Activated T-helper 2 cell treated with anti-CD3 and anti-CD28 coated beads, Interferon-gamma antibody, Interleukin-2, Interleukin-4, amounts not matched to agents 10 μg/mL and 5 μg/mL and 100 μg/mL, durations not matched to agents 14 hours and 24 hours and 36 hours (primary cell): ENCODE measurements around the gene PCDH9. TPM values are rescaled to one million over a fixed set of nuclear protein-coding genes. Genes with fewer than 3 reads are reported as not detected.
"Not testable (repeated sequence)": the region's sequence is repeated elsewhere in the genome, so short reads cannot be mapped to it uniquely, and the experiment has no call there.

Source experiments
- DNase-seq: peaks from one replicate; pipeline ENCODE4 v3.0.0; 2021; ENCODE audit warnings: low spot score
- H3K27ac Mint-ChIP-seq: one replicate; pipeline ENCODE4 v1.8.0; 2021; ENCODE audit warnings: mixed read lengths
- H3K27me3 Mint-ChIP-seq: one replicate; pipeline ENCODE4 v1.8.0; 2021; ENCODE audit warnings: low read depth, mixed read lengths
- H3K36me3 Mint-ChIP-seq: one replicate; pipeline ENCODE4 v1.8.0; 2021; ENCODE audit warnings: low read depth, mixed read lengths
- H3K4me1 Mint-ChIP-seq: one replicate; pipeline ENCODE4 v1.8.0; 2021; ENCODE audit warnings: low read depth, mixed read lengths
- H3K4me3 Mint-ChIP-seq: one replicate; pipeline ENCODE4 v1.8.0; 2021; ENCODE audit warnings: low read depth, mild to moderate bottlenecking, moderate library complexity, mixed read lengths
- H3K9me3 Mint-ChIP-seq: one replicate; pipeline ENCODE4 v1.8.0; 2021; ENCODE audit warnings: mixed read lengths
- intact Hi-C: fragments of 100-400 bp; cut with micrococcal nuclease; formaldehyde crosslinking; loops from one replicate; pipeline ENCODE4 v1.15.1; 2023
- total RNA-seq: library from RNA; stranded (reverse); gene quantifications from 2 replicates; pipeline ENCODE4 v1.2.3, GENCODE V29; 2022

PCDH9 gene
- total RNA-seq, 1 donor from 2014 or later, result 0.18 TPM

DNA sequence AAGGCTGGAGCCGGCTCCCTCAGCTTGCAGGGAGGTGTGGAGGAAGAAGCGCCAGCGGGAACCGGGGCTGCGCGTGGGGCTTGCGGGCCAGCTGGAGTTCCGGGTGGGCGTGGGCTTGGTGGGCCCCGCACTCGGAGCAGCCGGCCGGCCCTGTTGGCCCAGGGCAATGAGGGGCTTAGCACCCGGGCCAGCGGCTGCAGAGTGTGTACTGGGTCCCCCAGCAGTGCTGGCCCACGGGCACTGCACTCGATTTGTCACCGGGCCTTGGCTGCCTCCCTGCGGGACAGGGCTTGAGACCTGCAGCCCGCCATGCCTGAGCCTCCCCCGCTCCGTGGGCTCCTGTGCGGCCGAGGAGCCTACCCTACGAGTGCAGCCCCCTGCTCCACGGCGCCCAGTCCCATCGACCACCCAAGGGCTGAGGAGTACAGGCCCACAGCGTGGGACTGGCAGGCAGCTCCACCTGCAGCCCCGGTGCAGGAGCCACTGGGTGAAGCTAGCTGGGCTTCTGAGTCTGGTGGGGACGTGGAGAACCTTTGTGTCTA, 608.2 kb downstream of the PCDH9 start:
- H3K36me3 Mint-ChIP-seq, DNase-seq, H3K27me3 Mint-ChIP-seq, H3K4me1 Mint-ChIP-seq, H3K27ac Mint-ChIP-seq, intact Hi-C loops, H3K9me3 Mint-ChIP-seq, H3K4me3 Mint-ChIP-seq: not testable (repeated sequence)

DNA sequence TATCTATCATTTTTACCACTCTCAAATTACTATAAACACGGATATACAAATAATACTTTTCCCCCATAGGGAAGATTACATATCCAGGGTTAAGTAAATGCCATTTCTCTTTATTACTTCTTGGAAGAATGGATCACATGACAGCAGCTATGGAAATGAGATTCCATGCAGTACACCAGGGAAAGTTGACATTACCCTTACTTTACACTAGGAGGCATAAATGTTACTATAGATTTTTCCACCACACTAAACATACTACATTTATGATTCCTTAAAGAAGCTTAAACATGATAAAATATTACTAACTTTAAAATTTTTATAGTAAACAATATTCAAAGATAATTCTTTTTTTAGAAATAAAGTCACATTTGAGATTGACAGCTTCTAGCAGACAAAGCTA, 611.4 kb downstream of the PCDH9 start:
- no peak for DNase-seq
- intact Hi-C loops, result no loop called here
- no peaks in the 10 kb centered on the region for H3K36me3 Mint-ChIP-seq
- H3K4me3 Mint-ChIP-seq, result no peak overlapping the region
- no peaks in the 10 kb centered on the region for H3K27me3 Mint-ChIP-seq
- H3K9me3 Mint-ChIP-seq, result no peaks in the 10 kb centered on the region
- H3K4me1 Mint-ChIP-seq, result no peaks in the 10 kb centered on the region
- no peak overlapping the region for H3K27ac Mint-ChIP-seq

DNA sequence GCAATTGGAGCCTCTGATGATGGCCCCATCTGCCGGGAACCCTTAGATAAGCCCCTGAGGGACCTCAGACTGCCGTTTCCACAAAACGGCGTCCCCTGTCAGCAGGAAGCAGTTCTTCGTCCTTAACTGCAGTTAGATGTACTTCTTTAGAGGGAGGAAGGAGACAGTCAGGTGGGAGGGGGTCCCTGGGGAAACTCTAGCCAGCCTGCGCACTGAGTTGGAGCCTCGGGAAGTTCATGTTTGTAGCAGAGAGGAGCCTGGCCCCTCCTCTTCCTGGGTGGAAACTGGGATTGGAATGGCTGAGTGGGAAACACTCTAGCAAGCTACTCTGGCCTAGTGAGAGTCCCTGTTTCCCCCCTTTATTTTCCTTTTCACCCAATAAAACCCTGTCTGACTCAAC, 612.4 kb downstream of the PCDH9 start:
- intact Hi-C loops, result no loop called here
- H3K4me1 Mint-ChIP-seq, result no peaks in the 10 kb centered on the region
- no peak for DNase-seq

DNA sequence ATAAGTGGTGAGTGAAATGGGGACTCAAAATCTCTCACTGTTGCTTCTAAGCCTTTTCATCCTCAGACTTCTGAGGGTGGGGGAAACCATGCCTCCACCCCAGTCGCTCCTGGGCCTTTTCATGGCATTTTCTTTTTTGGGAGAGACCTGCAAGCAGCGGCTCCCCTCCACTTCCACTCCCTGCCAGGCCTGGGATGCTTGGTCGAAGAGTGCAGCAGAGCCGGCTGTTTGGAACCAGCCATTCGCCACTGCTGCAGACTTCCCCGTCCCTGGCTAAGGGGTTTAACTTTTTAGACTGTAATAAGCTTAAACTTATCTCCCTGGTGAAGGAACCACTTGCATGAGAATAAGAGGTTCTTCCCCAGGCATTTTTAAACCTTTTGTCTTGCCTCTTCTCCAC, 617.2 kb downstream of the PCDH9 start:
- no peaks in the 10 kb centered on the region for H3K4me1 Mint-ChIP-seq
- no peaks in the 10 kb centered on the region for H3K9me3 Mint-ChIP-seq
- DNase-seq, result no peak
- H3K4me3 Mint-ChIP-seq, result no peak overlapping the region
- intact Hi-C loops, result no loop called here
- no peaks in the 10 kb centered on the region for H3K36me3 Mint-ChIP-seq
- H3K27ac Mint-ChIP-seq, result no peak overlapping the region
- no peaks in the 10 kb centered on the region for H3K27me3 Mint-ChIP-seq

More for the DNA sequence above, 612.4 kb downstream of the PCDH9 start:
- Mint-ChIP-seq H3K27me3 (no peaks in the 10 kb centered on the region), H3K27ac (no peak overlapping the region), H3K4me3 (no peak overlapping the region), H3K9me3 (no peaks in the 10 kb centered on the region), H3K36me3 (no peaks in the 10 kb centered on the region)

DNA sequence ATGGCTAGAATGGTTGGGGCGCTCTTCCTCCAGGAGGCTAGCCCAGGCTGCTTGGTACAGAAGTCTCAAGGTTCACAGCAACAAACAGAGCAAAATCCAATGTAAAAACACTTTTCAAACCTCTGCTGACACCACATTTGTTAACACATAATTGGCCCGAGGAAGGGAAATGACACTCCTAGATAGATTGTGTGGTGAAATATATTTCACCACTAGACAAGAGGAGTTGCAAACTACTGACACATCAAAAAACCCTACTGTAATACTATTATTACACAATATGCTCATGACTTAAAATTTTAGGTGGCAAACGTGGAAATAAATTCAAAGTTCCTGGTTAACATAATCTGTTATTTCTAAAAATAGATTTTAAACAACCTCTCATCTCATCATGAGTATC, 643.6 kb downstream of the PCDH9 start:
- no peaks in the 10 kb centered on the region for H3K27me3 Mint-ChIP-seq
- no peak overlapping the region for H3K27ac Mint-ChIP-seq
- intact Hi-C loops, result no loop called here
- H3K9me3 Mint-ChIP-seq, result no peaks in the 10 kb centered on the region
- no peaks in the 10 kb centered on the region for H3K4me1 Mint-ChIP-seq
- no peak for DNase-seq
- no peaks in the 10 kb centered on the region for H3K36me3 Mint-ChIP-seq
- H3K4me3 Mint-ChIP-seq, result no peak overlapping the region

DNA sequence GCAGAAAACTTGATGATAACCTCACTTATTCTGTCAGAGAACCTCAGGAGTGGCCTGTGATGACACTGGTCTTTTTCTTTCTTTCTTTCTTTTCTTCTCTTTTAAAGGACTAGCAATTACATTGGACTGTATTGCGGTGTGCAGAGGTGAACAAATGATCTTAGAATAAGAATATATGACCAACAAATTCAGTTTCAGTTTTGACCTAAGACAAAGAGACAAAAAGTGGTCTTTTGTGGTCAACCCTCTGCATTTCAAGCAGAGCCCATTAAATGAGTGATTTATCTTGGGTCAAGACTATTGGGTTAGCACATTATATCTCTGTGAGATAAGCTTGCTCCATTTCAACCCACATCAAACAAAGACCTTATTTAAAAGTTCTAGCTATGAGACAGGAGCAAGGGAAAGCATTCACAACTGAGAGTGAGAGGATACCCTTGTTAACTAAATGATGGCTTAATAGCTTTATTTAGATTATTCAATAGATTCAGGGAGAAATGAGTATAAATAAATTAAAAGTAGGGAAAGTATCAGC, 644.4 kb downstream of the PCDH9 start:
- Mint-ChIP-seq H3K4me1 (no peaks in the 10 kb centered on the region), H3K27me3 (no peaks in the 10 kb centered on the region), H3K36me3 (no peaks in the 10 kb centered on the region), H3K9me3 (no peaks in the 10 kb centered on the region), H3K4me3 (no peak overlapping the region), H3K27ac (no peak overlapping the region)
- DNase-seq, result no peak
- intact Hi-C loops, result no loop called here

DNA sequence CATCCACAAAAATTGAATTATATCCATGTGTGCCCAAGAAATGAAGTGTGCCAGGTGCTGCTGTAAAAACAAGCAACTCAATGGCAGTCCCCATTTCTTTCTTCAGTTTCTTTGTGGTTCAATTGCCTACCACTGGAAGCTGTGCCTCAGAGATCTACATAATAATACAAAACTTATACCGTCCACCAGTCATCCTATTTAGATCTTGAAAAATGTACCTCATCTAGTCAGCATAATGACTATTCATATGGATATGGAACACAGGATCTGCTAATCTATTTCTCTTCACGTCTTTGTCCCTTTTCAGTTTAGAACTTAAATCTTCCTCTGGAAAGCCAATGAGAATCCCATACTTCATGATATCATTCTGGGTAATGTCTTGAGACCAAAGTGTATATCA, 648.5 kb downstream of the PCDH9 start:
- Mint-ChIP-seq H3K4me3 (no peak overlapping the region), H3K36me3 (no peaks in the 10 kb centered on the region), H3K27ac (no peak overlapping the region), H3K4me1 (no peaks in the 10 kb centered on the region), H3K27me3 (no peaks in the 10 kb centered on the region), H3K9me3 (no peaks in the 10 kb centered on the region)
- DNase-seq, result no peak
- intact Hi-C loops, result no loop called here

DNA sequence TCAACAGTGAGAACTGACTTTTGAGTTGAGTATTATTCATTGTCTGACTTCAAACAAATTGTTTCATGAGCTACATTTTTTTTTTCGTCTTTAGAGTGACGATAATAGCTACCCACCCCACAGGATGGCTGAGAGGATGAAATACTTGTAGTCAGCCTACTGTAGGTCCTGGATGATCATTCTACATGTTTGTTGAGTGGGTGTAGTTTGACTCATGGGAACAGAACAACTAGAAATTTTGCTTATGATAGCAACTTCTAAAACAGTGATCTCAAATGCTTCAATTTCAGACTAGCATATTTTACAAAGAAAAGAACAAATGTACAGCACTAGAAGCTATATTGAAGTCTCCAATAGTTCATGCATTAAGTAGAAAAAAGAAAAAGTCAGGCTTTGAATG, 651.8 kb downstream of the PCDH9 start:
- intact Hi-C loops, result no loop called here
- H3K27ac Mint-ChIP-seq, result no peak overlapping the region
- H3K9me3 Mint-ChIP-seq, result no peaks in the 10 kb centered on the region
- no peaks in the 10 kb centered on the region for H3K4me1 Mint-ChIP-seq
- no peak overlapping the region for H3K4me3 Mint-ChIP-seq
- no peaks in the 10 kb centered on the region for H3K27me3 Mint-ChIP-seq
- DNase-seq, result no peak
- H3K36me3 Mint-ChIP-seq, result no peaks in the 10 kb centered on the region

DNA sequence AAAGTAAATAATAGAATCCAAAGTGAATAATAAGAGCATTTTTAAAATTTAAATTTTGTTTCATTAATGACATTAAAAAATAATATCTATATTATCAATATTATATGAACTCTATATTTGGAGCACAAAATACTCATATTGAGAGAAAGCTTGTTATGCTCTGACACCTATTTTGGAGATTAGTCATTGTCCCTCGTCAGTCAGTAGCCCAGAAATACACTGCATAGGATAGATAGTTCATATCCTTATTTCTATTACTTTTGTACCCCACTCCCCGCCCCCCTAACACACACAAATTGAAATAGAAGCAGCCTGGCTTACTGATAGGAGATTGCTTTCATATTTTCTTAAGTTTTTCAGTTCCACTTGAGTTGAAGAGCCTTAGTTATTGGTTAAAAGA, 652.8 kb downstream of the PCDH9 start:
- intact Hi-C loops, result no loop called here
- H3K27ac Mint-ChIP-seq, result no peak overlapping the region
- no peaks in the 10 kb centered on the region for H3K36me3 Mint-ChIP-seq
- no peak for DNase-seq
- H3K9me3 Mint-ChIP-seq, result no peaks in the 10 kb centered on the region
- no peak overlapping the region for H3K4me3 Mint-ChIP-seq
- H3K27me3 Mint-ChIP-seq, result no peaks in the 10 kb centered on the region
- no peaks in the 10 kb centered on the region for H3K4me1 Mint-ChIP-seq

DNA sequence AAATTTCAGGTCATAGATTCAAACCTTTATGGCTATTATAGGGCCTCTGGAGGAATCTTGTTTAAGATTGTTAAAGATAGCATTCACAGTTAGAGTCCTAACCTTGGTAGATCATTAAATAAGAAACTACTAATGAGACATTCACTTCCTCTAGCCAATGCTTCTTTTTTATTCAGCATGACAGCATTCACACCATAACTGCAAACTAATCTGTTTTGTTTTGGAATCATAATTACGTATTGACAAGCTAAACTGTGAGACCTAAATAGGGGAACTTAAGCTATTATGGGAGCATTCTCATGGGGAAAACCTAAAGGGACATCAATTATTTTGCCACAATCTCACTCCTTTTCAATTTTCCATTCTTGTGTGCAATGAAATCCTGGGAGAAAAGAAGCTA, 653.8 kb downstream of the PCDH9 start:
- no peak overlapping the region for H3K27ac Mint-ChIP-seq
- no peaks in the 10 kb centered on the region for H3K4me1 Mint-ChIP-seq
- no peaks in the 10 kb centered on the region for H3K27me3 Mint-ChIP-seq
- H3K9me3 Mint-ChIP-seq, result no peaks in the 10 kb centered on the region
- DNase-seq, result no peak
- no peaks in the 10 kb centered on the region for H3K36me3 Mint-ChIP-seq
- intact Hi-C loops, result no loop called here
- H3K4me3 Mint-ChIP-seq, result no peak overlapping the region

DNA sequence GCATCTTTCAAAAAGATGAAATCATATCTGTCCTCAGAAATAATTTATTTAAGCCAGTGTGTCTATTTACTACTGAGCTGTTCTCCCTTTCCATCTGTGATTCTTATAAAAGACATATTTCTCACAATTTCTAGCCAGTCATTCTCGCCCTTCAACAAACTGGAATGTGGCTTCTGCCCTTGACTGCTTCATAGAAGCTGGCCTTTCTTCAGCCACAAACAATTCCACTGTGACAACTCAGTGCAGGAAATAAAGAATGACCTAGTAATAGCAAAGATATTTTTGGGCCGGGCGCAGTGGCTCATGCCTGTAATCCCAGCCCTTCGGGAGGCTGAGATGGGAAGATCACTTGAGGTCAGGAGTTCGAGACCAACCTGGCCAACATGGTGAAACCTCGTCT, 655.5 kb downstream of the PCDH9 start:
- Mint-ChIP-seq H3K27ac (no peak overlapping the region), H3K27me3 (no peaks in the 10 kb centered on the region), H3K9me3 (no peaks in the 10 kb centered on the region), H3K36me3 (no peaks in the 10 kb centered on the region), H3K4me1 (no peaks in the 10 kb centered on the region), H3K4me3 (no peak overlapping the region)
- intact Hi-C loops, result no loop called here
- no peak for DNase-seq

DNA sequence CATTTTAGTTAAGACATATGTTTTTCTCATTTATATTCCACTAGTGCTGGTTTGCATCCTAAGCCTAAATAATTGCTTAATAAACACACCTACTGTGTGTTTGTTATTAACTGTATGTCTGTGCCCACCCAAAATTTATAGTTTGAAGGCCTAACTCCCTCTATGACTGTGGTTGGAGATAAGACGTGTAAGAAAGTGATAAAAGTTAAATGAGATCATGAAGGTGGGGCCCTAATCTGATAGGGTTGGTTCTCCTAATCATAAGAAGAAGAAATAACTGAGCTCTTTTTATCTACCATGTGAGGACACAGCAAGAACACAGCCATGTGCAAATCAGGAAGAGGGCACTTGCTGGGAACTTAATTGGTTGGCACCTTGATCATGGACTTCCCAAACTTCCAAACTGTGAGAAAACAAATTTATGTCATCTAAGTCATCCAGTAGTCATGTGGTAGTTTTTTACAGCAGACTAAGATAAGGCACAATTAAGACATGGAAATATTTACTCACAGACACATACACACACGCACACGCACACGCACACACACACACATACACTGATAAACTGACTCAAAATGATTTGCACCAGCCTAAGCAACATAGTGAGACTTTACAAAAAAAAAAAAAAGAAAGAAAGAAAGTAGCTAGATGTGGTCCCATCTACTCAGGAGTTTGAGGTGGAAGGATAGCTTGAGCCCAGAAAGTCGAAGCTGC, 662.1 kb downstream of the PCDH9 start:
- no peak for DNase-seq
- Mint-ChIP-seq H3K27me3 (no peaks in the 10 kb centered on the region), H3K9me3 (peaks cover 5% of the 10 kb centered on the region), H3K36me3 (no peaks in the 10 kb centered on the region), H3K4me1 (no peaks in the 10 kb centered on the region), H3K27ac (no peak overlapping the region), H3K4me3 (no peak overlapping the region)
- intact Hi-C loops, result no loop called here

DNA sequence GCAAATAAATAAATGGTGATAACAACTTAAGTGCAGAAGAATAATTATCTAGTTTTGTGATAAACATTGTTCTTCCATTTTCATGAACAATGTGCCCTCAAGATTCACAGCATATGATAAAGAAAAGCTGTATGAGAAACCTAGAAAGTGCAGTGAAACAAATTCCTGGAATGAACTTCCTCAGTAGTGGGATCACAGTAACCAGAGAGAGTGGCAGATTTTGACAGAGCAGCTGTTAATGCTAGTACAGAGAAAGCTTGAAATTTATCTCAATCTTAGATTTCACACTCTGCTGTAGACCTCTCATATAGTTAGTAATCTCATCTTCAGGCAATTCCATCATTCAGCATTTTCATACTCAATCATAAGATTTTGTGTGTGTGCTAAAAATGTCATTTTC, 664.9 kb downstream of the PCDH9 start:
- no peak for DNase-seq
- Mint-ChIP-seq H3K9me3 (peaks cover 5% of the 10 kb centered on the region), H3K4me1 (no peaks in the 10 kb centered on the region), H3K27ac (no peak overlapping the region), H3K36me3 (no peaks in the 10 kb centered on the region), H3K27me3 (no peaks in the 10 kb centered on the region), H3K4me3 (no peak overlapping the region)
- intact Hi-C loops, result no loop called here
